ENCODE data around the gene ZNF283.

The ZNF283 gene

GRCh38 chr19:43826787-43827754 lies at the start of gene ZNF283:
Gene ZNF283 (plus strand): TSS chr19:43827321. CDS start chr19:43833505, 6,184 bp downstream.
- peak; percentile 90 for DNase-seq

GRCh38 chr19:43778651-43779050 lies 48.5 kb upstream of the ZNF283 start:
- DNase-seq: no peak

GRCh38 chr19:43779147-43779819 lies 47.8 kb upstream of the ZNF283 start:
- no peak for DNase-seq

GRCh38 chr19:43779820-43780219 lies 47.3 kb upstream of the ZNF283 start:
- peak; percentile 80 for DNase-seq

GRCh38 chr19:43780706-43781525 lies 46.2 kb upstream of the ZNF283 start, which contains the start of gene KCNN4:
Gene KCNN4 (minus strand): TSS chr19:43780973. CDS start chr19:43780861, 112 bp downstream.
- DNase-seq: peak; percentile 81

- DNase-seq: no peak
Observed at GRCh38 chr19:43781630-43782310, 45.4 kb upstream of the ZNF283 start.

- DNase-seq: peak; percentile 28
Observed at GRCh38 chr19:43782311-43782660, 44.8 kb upstream of the ZNF283 start.

- DNase-seq: peak; percentile 28
Observed at GRCh38 chr19:43782689-43783231, 44.4 kb upstream of the ZNF283 start.

GRCh38 chr19:43783636-43784035 lies 43.5 kb upstream of the ZNF283 start:
- no peak for DNase-seq

GRCh38 chr19:43784241-43784980 lies 42.7 kb upstream of the ZNF283 start:
- DNase-seq: peak; percentile 65

GRCh38 chr19:43784981-43785808 lies 41.9 kb upstream of the ZNF283 start:
- DNase-seq: peak; percentile 86

GRCh38 chr19:43786665-43787064 lies 40.5 kb upstream of the ZNF283 start:
- no peak for DNase-seq

GRCh38 chr19:43789029-43789428 lies 38.1 kb upstream of the ZNF283 start:
- peak; percentile 75 for DNase-seq

- DNase-seq: peak; percentile 90
Observed at GRCh38 chr19:43790587-43790986, 36.5 kb upstream of the ZNF283 start.

- DNase-seq: no peak
Observed at GRCh38 chr19:43797118-43797517, 30.0 kb upstream of the ZNF283 start.

GRCh38 chr19:43797556-43797955 lies 29.6 kb upstream of the ZNF283 start:
- no peak for DNase-seq

GRCh38 chr19:43798026-43798545 lies 29.0 kb upstream of the ZNF283 start:
- no peak for DNase-seq

- DNase-seq: no peak
Observed at GRCh38 chr19:43798546-43799409, 28.3 kb upstream of the ZNF283 start.

GRCh38 chr19:43799502-43800142 lies 27.5 kb upstream of the ZNF283 start:
- no peak for DNase-seq
